ENCODE data around the gene DHRS3. TPM values are rescaled to one million over a fixed set of nuclear protein-coding genes. Genes with fewer than 3 reads are reported as not detected.

DHRS3 gene
- total and polyA plus RNA-seq, 2 donors (not counting 3 experiments of a cell fraction or from before 2014, with no cell fraction given), result 54.3 to 75.2 TPM

DNA sequence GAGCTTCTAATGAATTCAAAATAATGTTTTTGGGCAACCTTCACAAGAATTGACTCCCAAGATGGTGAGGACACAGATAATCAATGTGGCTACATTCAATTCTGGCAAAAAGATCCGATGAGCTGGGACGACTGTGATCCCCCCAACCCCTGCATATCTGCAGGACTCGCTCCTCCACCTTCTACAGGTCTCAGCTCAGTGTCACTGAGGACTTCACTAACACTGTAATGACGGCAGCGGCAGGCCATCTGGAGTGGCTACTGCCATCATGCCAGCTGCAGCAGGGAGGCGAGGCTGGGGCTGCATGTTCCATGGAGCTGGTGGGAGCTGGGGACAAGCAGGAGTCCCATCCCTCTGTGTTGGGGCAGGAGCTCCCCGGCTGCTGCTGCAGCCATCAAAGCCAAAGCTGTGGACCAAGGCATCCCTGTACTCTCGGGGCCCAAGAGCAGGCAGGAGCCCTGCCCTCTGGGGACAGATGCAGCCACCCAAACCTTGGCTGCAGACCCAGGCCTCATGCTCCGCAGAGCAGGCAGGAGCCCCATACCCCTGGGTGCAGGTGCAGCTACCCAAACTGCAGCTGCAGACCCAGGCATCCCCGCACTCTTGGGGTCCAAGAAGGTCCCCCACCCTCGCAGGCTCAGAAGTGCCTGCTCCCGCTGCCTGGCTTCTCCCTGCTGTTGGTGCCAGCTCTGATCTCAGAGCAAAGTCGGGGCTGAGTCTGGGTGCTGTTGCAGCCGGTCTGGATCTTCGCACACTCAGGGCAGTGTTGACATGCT is 12.2 kb upstream of the DHRS3 start:
- intact Hi-C loops (cut with micrococcal nuclease), result no loop called here
- BruUV-seq (replicated peaks), result no TSS peak

More for the DNA sequence above, 12.2 kb upstream of the DHRS3 start:
- POLR2A ChIA-PET, result no interaction called here
- TF ChIP-seq JUN (IDR thresholded peaks at IDR 0.05; ENCODE audit: borderline replicate concordance, insufficient read depth, insufficient read length, low read depth) (no peak), GATA2 (IDR thresholded peaks at IDR 0.05; ENCODE audit: insufficient read depth, insufficient read length, low read depth, low read length) (no peak), EZH2 (IDR thresholded peaks at IDR 0.05; ENCODE audit: borderline replicate concordance, low read depth, low read length, severe bottlenecking) (no peak), MYC (IDR thresholded peaks at IDR 0.05; ENCODE audit: low read depth, low read length) (no peak), POLR2A (IDR thresholded peaks at IDR 0.05; ENCODE audit: low read depth, low read length) (no peak), POLR2AphosphoS5 (IDR thresholded peaks at IDR 0.05; ENCODE audit: insufficient read depth, low read depth, low read length) (no peak), FOS (IDR thresholded peaks at IDR 0.05; ENCODE audit: borderline replicate concordance, insufficient read depth, low read length) (no peak)
- TF ChIP-seq, protein P1, sequence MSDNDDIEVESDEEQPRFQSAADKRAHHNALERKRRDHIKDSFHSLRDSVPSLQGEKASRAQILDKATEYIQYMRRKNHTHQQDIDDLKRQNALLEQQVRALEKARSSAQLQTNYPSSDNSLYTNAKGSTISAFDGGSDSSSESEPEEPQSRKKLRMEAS (IDR thresholded peaks at IDR 0.05; ENCODE audit: insufficient read depth, insufficient read length), result no peak
- TF ChIP-seq, protein P2, sequence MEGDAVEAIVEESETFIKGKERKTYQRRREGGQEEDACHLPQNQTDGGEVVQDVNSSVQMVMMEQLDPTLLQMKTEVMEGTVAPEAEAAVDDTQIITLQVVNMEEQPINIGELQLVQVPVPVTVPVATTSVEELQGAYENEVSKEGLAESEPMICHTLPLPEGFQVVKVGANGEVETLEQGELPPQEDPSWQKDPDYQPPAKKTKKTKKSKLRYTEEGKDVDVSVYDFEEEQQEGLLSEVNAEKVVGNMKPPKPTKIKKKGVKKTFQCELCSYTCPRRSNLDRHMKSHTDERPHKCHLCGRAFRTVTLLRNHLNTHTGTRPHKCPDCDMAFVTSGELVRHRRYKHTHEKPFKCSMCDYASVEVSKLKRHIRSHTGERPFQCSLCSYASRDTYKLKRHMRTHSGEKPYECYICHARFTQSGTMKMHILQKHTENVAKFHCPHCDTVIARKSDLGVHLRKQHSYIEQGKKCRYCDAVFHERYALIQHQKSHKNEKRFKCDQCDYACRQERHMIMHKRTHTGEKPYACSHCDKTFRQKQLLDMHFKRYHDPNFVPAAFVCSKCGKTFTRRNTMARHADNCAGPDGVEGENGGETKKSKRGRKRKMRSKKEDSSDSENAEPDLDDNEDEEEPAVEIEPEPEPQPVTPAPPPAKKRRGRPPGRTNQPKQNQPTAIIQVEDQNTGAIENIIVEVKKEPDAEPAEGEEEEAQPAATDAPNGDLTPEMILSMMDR (IDR thresholded peaks at IDR 0.05; ENCODE audit: extremely low read depth in 1 of 2, insufficient read depth in 1 of 2, low read depth in 1 of 2, low read length in 2 of 2), result no peak
- Histone ChIP-seq H3K4me2 (ENCODE audit: insufficient read depth, low read length) (no peak overlapping the region), H2AFZ (ENCODE audit: low read depth, low read length) (no peak overlapping the region), H3K4me1 (ENCODE audit: control insufficient read depth, extremely low read depth, insufficient read depth, low read length) (peaks cover 7% of the 10 kb centered on the region), H3K9ac (replicated peaks; ENCODE audit: extremely low read depth, insufficient read depth, low read length) (no peak overlapping the region), H3K79me2 (ENCODE audit: control insufficient read depth, insufficient read depth, low read length) (no peaks in the 10 kb centered on the region), H3K9me1 (replicated peaks; ENCODE audit: control insufficient read depth, extremely low read depth, insufficient read depth, low read length) (no peaks in the 10 kb centered on the region), H3K9me3 (replicated peaks; ENCODE audit: control insufficient read depth, insufficient read depth, low read length) (no peaks in the 10 kb centered on the region), H3K27ac (ENCODE audit: insufficient read depth, low read depth, low read length) (no peak overlapping the region), H3K36me3 (ENCODE audit: control insufficient read depth in 2 of 2, extremely low read depth in 1 of 2, insufficient read depth in 2 of 2, low read length in 2 of 2) (no peaks in the 10 kb centered on the region), H3K4me3 (replicated peaks in 1 of 3; ENCODE audit: insufficient read depth in 1 of 3, low read depth in 1 of 3, low read length in 3 of 3) (no peak overlapping the region), H4K20me1 (replicated peaks; ENCODE audit: control insufficient read depth, extremely low read depth, insufficient read depth, low read length) (no peaks in the 10 kb centered on the region), H3K27me3 (ENCODE audit: control insufficient read depth in 2 of 2, insufficient read depth in 2 of 2, low read length in 2 of 2) (peaks cover 0 to 2% of the 10 kb centered on the region in 2 experiments)
- dilution Hi-C loops (cut with MboI; ENCODE audit: extremely low pct_ligation_motif_present, low sequenced_read_pairs), result no loop called here
- FAIRE-seq, result no peak
- CTCF ChIA-PET, result interaction anchor here (0.7 to 3.7 kb wide), 5 partner anchors 10 to 355 kb away, joined by 3 to 22 read pairs (median 4); no protein-coding TSS in a partner anchor
- no peak for DNase-seq (ENCODE audit: low read depth, low spot score)
